ENCODE data around the gene HTR3E. TPM values are rescaled to one million over a fixed set of nuclear protein-coding genes. Genes with fewer than 3 reads are reported as not detected.

HTR3E gene
- total RNA-seq, 6 experiments from 2014 or later, result not detected

DNA sequence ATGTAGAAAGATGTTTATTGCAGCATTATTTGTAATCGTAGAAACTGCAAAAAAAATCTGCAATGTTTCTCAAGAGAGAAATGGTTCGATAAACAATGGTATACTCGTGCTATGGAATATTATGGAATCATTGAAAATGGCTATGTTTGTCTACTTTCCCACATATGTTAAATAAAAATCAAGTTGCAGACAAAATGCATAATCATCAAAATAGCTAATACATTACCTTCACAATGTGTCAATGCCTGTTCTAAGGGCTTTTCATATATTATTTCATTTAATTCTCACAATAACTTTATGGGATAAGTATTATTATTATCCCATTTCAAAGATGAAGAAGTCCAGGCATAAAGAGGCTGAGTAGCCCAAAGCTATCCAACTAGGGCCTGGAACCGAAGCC, 36.1 kb downstream of the HTR3E start:
- H3K36me3 ChIP-seq, result peaks cover 0 to 5% (median under 1%) of the 10 kb centered on the region in 4 donors
- DNase-seq (no peak), ATAC-seq (no peak)
- no peak overlapping the region for H3K4me3 ChIP-seq
- no peak for TF ChIP-seq POLR2A (IDR thresholded peaks at IDR 0.05)
- TF ChIP-seq, protein P1, sequence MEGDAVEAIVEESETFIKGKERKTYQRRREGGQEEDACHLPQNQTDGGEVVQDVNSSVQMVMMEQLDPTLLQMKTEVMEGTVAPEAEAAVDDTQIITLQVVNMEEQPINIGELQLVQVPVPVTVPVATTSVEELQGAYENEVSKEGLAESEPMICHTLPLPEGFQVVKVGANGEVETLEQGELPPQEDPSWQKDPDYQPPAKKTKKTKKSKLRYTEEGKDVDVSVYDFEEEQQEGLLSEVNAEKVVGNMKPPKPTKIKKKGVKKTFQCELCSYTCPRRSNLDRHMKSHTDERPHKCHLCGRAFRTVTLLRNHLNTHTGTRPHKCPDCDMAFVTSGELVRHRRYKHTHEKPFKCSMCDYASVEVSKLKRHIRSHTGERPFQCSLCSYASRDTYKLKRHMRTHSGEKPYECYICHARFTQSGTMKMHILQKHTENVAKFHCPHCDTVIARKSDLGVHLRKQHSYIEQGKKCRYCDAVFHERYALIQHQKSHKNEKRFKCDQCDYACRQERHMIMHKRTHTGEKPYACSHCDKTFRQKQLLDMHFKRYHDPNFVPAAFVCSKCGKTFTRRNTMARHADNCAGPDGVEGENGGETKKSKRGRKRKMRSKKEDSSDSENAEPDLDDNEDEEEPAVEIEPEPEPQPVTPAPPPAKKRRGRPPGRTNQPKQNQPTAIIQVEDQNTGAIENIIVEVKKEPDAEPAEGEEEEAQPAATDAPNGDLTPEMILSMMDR (IDR thresholded peaks at IDR 0.05), result no peak
- H3K4me1 ChIP-seq, result peaks cover 0 to 11% (median 3%) of the 10 kb centered on the region in 4 donors
- intact Hi-C loops (cut with DNase I), result no loop called here
- H3K27ac ChIP-seq, result no peak overlapping the region
- no peaks in the 10 kb centered on the region for H3K27me3 ChIP-seq
- WGBS (ENCODE audit: insufficient coverage, low coverage, low lambda C conversion rate, missing lambda C conversion rate), result 90% methylated on average over 4 of the region's 4 CpGs
- H3K9me3 ChIP-seq, result no peaks in the 10 kb centered on the region

- TF ChIP-seq, protein P1 (IDR thresholded peaks at IDR 0.05), result no peak
- peak; percentile 59 for TF ChIP-seq POLR2A (IDR thresholded peaks at IDR 0.05)
- WGBS (ENCODE audit: insufficient coverage, low coverage, low lambda C conversion rate, missing lambda C conversion rate), result 1% methylated on average over 34 of the region's 37 CpGs
- no peaks in the 10 kb centered on the region for H3K27me3 ChIP-seq
- H3K27ac ChIP-seq, result peak overlapping the region; percentile 60 to 88 (median 64)
- DNase-seq (peak; percentile 89 to 95 (median 95)), ATAC-seq (peak; percentile 78 to 89 (median 84))
- H3K9me3 ChIP-seq, result no peaks in the 10 kb centered on the region
- H3K4me3 ChIP-seq, result peak overlapping the region; percentile 85 to 90 (median 88)
- H3K36me3 ChIP-seq, result peaks cover 0 to 5% (median 2%) of the 10 kb centered on the region in 4 donors
- intact Hi-C loops (cut with DNase I), result no loop called here
- peaks cover 0 to 11% (median 3%) of the 10 kb centered on the region in 4 donors for H3K4me1 ChIP-seq
Measured at GRCh38 chr3:184133840-184134745, 37.2 kb downstream of the HTR3E start.

- WGBS (ENCODE audit: insufficient coverage, low coverage, low lambda C conversion rate, missing lambda C conversion rate), result 0% methylated on average over 16 of the region's 21 CpGs
- peaks cover 0 to 11% (median 3%) of the 10 kb centered on the region in 4 donors for H3K4me1 ChIP-seq
- no peaks in the 10 kb centered on the region for H3K9me3 ChIP-seq
- peak in 3 of 4 donors; percentile 22 to 41 (median 30) for ATAC-seq
- H3K27me3 ChIP-seq, result no peaks in the 10 kb centered on the region
- no peak for TF ChIP-seq POLR2A (IDR thresholded peaks at IDR 0.05)
- peaks cover 0 to 5% (median 2%) of the 10 kb centered on the region in 4 donors for H3K36me3 ChIP-seq
- peak overlapping the region; percentile 60 to 88 (median 64) for H3K27ac ChIP-seq
- intact Hi-C loops (cut with DNase I), result no loop called here
- no peak for DNase-seq
- H3K4me3 ChIP-seq, result peak overlapping the region; percentile 85 to 90 (median 88)
Measured at GRCh38 chr3:184134746-184135148, 37.9 kb downstream of the HTR3E start.

DNA sequence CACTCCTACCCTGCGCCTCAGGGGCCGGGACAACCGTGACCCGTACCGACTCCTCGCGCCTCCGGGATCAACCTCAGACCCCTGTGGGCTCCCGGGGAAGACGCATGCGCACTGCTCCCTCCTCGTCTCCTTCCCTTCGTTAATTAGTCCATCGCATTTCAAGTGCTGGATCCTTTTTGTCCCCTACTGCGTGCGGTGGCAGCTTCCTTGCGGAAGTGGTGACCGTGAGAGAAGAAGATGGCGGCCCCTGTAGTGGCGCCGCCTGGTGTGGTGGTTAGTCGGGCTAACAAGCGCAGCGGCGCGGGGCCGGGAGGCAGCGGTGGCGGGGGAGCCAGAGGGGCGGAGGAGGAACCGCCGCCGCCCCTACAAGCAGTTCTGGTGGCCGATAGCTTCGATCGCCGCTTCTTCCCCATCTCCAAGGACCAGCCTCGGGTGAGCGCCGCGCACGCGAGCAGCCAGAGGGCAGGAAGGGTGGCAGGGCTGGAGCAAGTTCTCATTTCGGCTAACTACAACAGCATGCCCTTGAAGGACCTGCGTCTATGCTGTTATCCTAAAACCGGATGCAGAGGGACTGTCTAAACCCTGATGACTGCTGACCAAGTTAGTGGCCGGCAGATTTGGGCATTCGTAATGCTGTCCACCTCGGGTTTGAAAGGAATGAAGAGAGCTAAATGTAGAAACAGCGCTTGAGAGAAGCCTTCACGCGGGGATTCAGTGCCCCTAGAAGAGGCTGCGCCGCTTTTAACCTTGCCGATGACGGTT, 38.5 kb downstream of the HTR3E start, which contains the start of gene EIF2B5:
TSS of gene EIF2B5 (plus strand) at position 210 of the 762 bp plus-strand sequence. CDS start at position 238, 28 bp downstream.
- WGBS (ENCODE audit: insufficient coverage, low coverage, low lambda C conversion rate, missing lambda C conversion rate), result 0% methylated on average over 27 of the region's 56 CpGs
- TF ChIP-seq, protein P1 (IDR thresholded peaks at IDR 0.05), result peak; percentile 12 to 47 (median 34)
- TF ChIP-seq POLR2A (IDR thresholded peaks at IDR 0.05), result peak; percentile 71

More for the DNA sequence above, 38.5 kb downstream of the HTR3E start, which contains the start of gene EIF2B5:
- peak within 1 kb of the TSS; percentile 85 to 90 (median 88) for H3K4me3 ChIP-seq
- DNase-seq, result peak; percentile 92 to 96 (median 94)
- H3K27ac ChIP-seq, result peak within 1 kb of the TSS; percentile 60 to 88 (median 64)
- H3K9me3 ChIP-seq, result no peaks in the 10 kb centered on the region
- peaks cover 0 to 11% (median 3%) of the 10 kb centered on the region in 4 donors for H3K4me1 ChIP-seq
- peak; percentile 91 to 92 (median 92) for ATAC-seq
- peaks cover 0 to 9% (median 2%) of the 10 kb centered on the region in 4 donors for H3K36me3 ChIP-seq
- intact Hi-C loops (cut with DNase I), result no loop called here
- no peaks in the 10 kb centered on the region for H3K27me3 ChIP-seq
